Trophoblast cell (in vitro differentiated cells and primary cell): ENCODE measurements around the gene NUP93.

Source experiments
- DNase-seq, 2 donors: peaks; one replicate each; pipeline ENCODE4 v3.0.0-alpha.2; 2016
- H2AFZ ChIP-seq: 2 replicates; pipeline ENCODE4 v1.6.1; 2013; ENCODE audit warnings: low read length, moderate library complexity, mild to moderate bottlenecking; ENCODE audit not compliant: insufficient read depth, poor library complexity
- H2AK5ac ChIP-seq: 2 replicates; pipeline ENCODE4 v1.6.1; 2013; ENCODE audit warnings: mild to moderate bottlenecking, low read length
- H2BK120ac ChIP-seq: 2 replicates; pipeline ENCODE4 v1.6.1; 2013; ENCODE audit warnings: low read length, mild to moderate bottlenecking, moderate library complexity; ENCODE audit not compliant: insufficient read depth, poor library complexity
- H2BK12ac ChIP-seq: 2 replicates; pipeline ENCODE4 v1.6.1; 2013; ENCODE audit warnings: mild to moderate bottlenecking, low read length, moderate library complexity
- H2BK5ac ChIP-seq: 2 replicates; pipeline ENCODE4 v1.6.1; 2013; ENCODE audit warnings: low read length, low read depth, moderate library complexity, mild to moderate bottlenecking; ENCODE audit not compliant: poor library complexity
- H3K14ac ChIP-seq: 2 replicates; pipeline ENCODE4 v1.6.1; 2013; ENCODE audit warnings: mild to moderate bottlenecking, low read length
- H3K18ac ChIP-seq: 2 replicates; pipeline ENCODE4 v1.6.1; 2013; ENCODE audit warnings: mild to moderate bottlenecking, low read length
- H3K23ac ChIP-seq: 2 replicates; pipeline ENCODE4 v1.6.1; 2013; ENCODE audit warnings: low read length
- H3K27ac ChIP-seq: 2 replicates; pipeline ENCODE4 v1.5.1; 2013; ENCODE audit warnings: low read depth, mild to moderate bottlenecking, inconsistent platforms, low read length, moderate library complexity
- H3K27me3 ChIP-seq: 2 replicates; pipeline ENCODE4 v1.6.1; 2013; ENCODE audit warnings: inconsistent platforms, mild to moderate bottlenecking, low read length, moderate library complexity; ENCODE audit not compliant: insufficient read depth
- H3K36me3 ChIP-seq, 2 experiments: 1 replicate in 1 of 2; 2 replicates in 1 of 2; pipeline ENCODE4 v1.6.1; 2013; ENCODE audit warnings: low read length in 2 of 2, mild to moderate bottlenecking in 2 of 2, moderate library complexity in 1 of 2; ENCODE audit not compliant: insufficient read depth in 2 of 2, control insufficient read depth in 1 of 2
- H3K4ac ChIP-seq: 2 replicates; pipeline ENCODE4 v1.6.1; 2013; ENCODE audit warnings: low read depth, mild to moderate bottlenecking, low read length, moderate library complexity
- H3K4me1 ChIP-seq, 2 experiments: 1 replicate in 1 of 2; 2 replicates in 1 of 2; pipeline ENCODE4 v1.6.1; 2013; ENCODE audit warnings: low read length in 2 of 2, mild to moderate bottlenecking in 2 of 2, moderate library complexity in 1 of 2; ENCODE audit not compliant: insufficient read depth in 2 of 2, control insufficient read depth in 1 of 2
- H3K4me2 ChIP-seq: 2 replicates; pipeline ENCODE4 v1.6.1; 2013; ENCODE audit warnings: inconsistent platforms, mild to moderate bottlenecking, low read length, moderate library complexity
- H3K4me3 ChIP-seq: 2 replicates; pipeline ENCODE4 v1.5.1; 2013; ENCODE audit warnings: mild to moderate bottlenecking, low read depth, low read length, inconsistent platforms
- H3K79me1 ChIP-seq: one replicate; pipeline ENCODE4 v1.6.1; 2013; ENCODE audit warnings: low read length
- H3K79me2 ChIP-seq: 2 replicates; pipeline ENCODE4 v1.6.1; 2013; ENCODE audit warnings: low read length, mild to moderate bottlenecking; ENCODE audit not compliant: control insufficient read depth, insufficient read depth, poor library complexity
- H3K9ac ChIP-seq: 2 replicates; pipeline ENCODE4 v1.6.1; 2013; ENCODE audit warnings: mild to moderate bottlenecking, low read length
- H3K9me3 ChIP-seq: 2 replicates; pipeline ENCODE4 v1.6.1; 2013; ENCODE audit warnings: low read depth, mild to moderate bottlenecking, control low read depth, inconsistent platforms, low read length; ENCODE audit not compliant: insufficient read depth
- H4K12ac ChIP-seq: 2 replicates; pipeline ENCODE4 v1.6.1; 2013; ENCODE audit warnings: low read depth, mild to moderate bottlenecking, low read length, moderate library complexity
- H4K8ac ChIP-seq: 2 replicates; pipeline ENCODE4 v1.6.1; 2013; ENCODE audit warnings: low read depth, mild to moderate bottlenecking, low read length, moderate library complexity
- H4K91ac ChIP-seq: one replicate; pipeline ENCODE4 v1.6.1; 2013; ENCODE audit warnings: low read depth, mild to moderate bottlenecking, low read length, moderate library complexity
- WGBS: extraction: QIAGEN DNeasy Blood & Tissue Kit; methylation state at CpG from one replicate; pipeline ENCODE4 v1.1.7; 2013; ENCODE audit warnings: missing lambda C conversion rate; ENCODE audit not compliant: insufficient read length, insufficient coverage; ENCODE audit errors: extremely low coverage; 5-methylcytosine and 5-hydroxymethylcytosine counted together

Gene NUP93

GRCh38 chr16:56755038-56755437, 25.1 kb downstream of the NUP93 start:
- H3K9me3 ChIP-seq = peaks cover 4% of the 10 kb centered on the region
- no peak overlapping the region for H3K18ac ChIP-seq
- no peak overlapping the region for H3K4me2 ChIP-seq
- no peak for DNase-seq
- peaks cover 4 to 6% of the 10 kb centered on the region in 2 experiments for H3K36me3 ChIP-seq
- H3K79me2 ChIP-seq = no peaks in the 10 kb centered on the region
- no peaks in the 10 kb centered on the region for H3K79me1 ChIP-seq
- H3K27ac ChIP-seq = no peak overlapping the region
- no peak overlapping the region for H4K8ac ChIP-seq
- no peaks in the 10 kb centered on the region for H3K27me3 ChIP-seq
- H3K23ac ChIP-seq = no peak overlapping the region
- H2BK5ac ChIP-seq = no peak overlapping the region
- H4K91ac ChIP-seq = no peak overlapping the region
- no peak overlapping the region for H2AK5ac ChIP-seq
- no peak overlapping the region for H2AFZ ChIP-seq
- no peak overlapping the region for H4K12ac ChIP-seq
- no peaks in the 10 kb centered on the region for H3K4me1 ChIP-seq
- no peak overlapping the region for H3K4me3 ChIP-seq
- no peak overlapping the region for H3K4ac ChIP-seq
- no peak overlapping the region for H2BK120ac ChIP-seq
- no peak overlapping the region for H3K9ac ChIP-seq
- H3K14ac ChIP-seq = no peak overlapping the region
- no peak overlapping the region for H2BK12ac ChIP-seq

GRCh38 chr16:56758432-56758831, 28.5 kb downstream of the NUP93 start:
- no peak overlapping the region for H4K8ac ChIP-seq
- H2AFZ ChIP-seq = no peak overlapping the region
- H2AK5ac ChIP-seq = no peak overlapping the region
- no peak overlapping the region for H3K18ac ChIP-seq
- H3K4ac ChIP-seq = no peak overlapping the region
- H4K12ac ChIP-seq = no peak overlapping the region
- WGBS = no CpG with 5 or more reads among the region's 3 CpGs
- no peak overlapping the region for H3K14ac ChIP-seq
- no peak overlapping the region for H2BK12ac ChIP-seq
- peaks cover 8 to 11% of the 10 kb centered on the region in 2 experiments for H3K36me3 ChIP-seq
- H3K27me3 ChIP-seq = no peaks in the 10 kb centered on the region
- no peak overlapping the region for H2BK120ac ChIP-seq
- H3K9ac ChIP-seq = no peak overlapping the region
- no peaks in the 10 kb centered on the region for H3K79me2 ChIP-seq
- H3K79me1 ChIP-seq = no peaks in the 10 kb centered on the region
- no peak overlapping the region for H2BK5ac ChIP-seq
- H3K4me1 ChIP-seq = no peaks in the 10 kb centered on the region
- no peak overlapping the region for H4K91ac ChIP-seq
- DNase-seq = no peak
- no peak overlapping the region for H3K27ac ChIP-seq
- H3K4me3 ChIP-seq = no peak overlapping the region
- no peak overlapping the region for H3K4me2 ChIP-seq
- no peak overlapping the region for H3K23ac ChIP-seq
- peaks cover 4% of the 10 kb centered on the region for H3K9me3 ChIP-seq

GRCh38 chr16:56758930-56759329, 29.0 kb downstream of the NUP93 start:
- Histone ChIP-seq H3K79me2 (no peaks in the 10 kb centered on the region), H2BK12ac (no peak overlapping the region), H4K91ac (no peak overlapping the region), H3K79me1 (no peaks in the 10 kb centered on the region), H3K9me3 (peaks cover 4% of the 10 kb centered on the region), H4K12ac (no peak overlapping the region), H3K27ac (no peak overlapping the region), H2AFZ (no peak overlapping the region), H4K8ac (no peak overlapping the region), H3K14ac (no peak overlapping the region), H3K4me3 (no peak overlapping the region), H2AK5ac (no peak overlapping the region), H2BK120ac (no peak overlapping the region), H3K9ac (no peak overlapping the region), H3K4ac (no peak overlapping the region), H3K18ac (no peak overlapping the region), H3K4me1 (no peaks in the 10 kb centered on the region), H3K27me3 (no peaks in the 10 kb centered on the region), H3K4me2 (no peak overlapping the region), H3K36me3 (peaks cover 8 to 10% of the 10 kb centered on the region in 2 experiments), H3K23ac (no peak overlapping the region), H2BK5ac (no peak overlapping the region)
- WGBS = 100% methylated on average over 1 of the region's 4 CpGs
- no peak for DNase-seq

GRCh38 chr16:56763291-56763916, 33.5 kb downstream of the NUP93 start:
- no peak overlapping the region for H4K91ac ChIP-seq
- no peak overlapping the region for H2AK5ac ChIP-seq
- no peaks in the 10 kb centered on the region for H3K79me2 ChIP-seq
- no peak overlapping the region for H4K12ac ChIP-seq
- H3K14ac ChIP-seq = no peak overlapping the region
- no peaks in the 10 kb centered on the region for H3K27me3 ChIP-seq
- no peaks in the 10 kb centered on the region for H3K79me1 ChIP-seq
- H3K9ac ChIP-seq = no peak overlapping the region
- no peak overlapping the region for H3K4me3 ChIP-seq
- no peak overlapping the region for H4K8ac ChIP-seq
- no peak overlapping the region for H2BK12ac ChIP-seq
- no peak overlapping the region for H3K4ac ChIP-seq
- WGBS = no CpG with 5 or more reads among the region's 1 CpG
- no peak overlapping the region for H3K18ac ChIP-seq
- H2BK5ac ChIP-seq = no peak overlapping the region
- H3K36me3 ChIP-seq = peaks cover 13 to 16% of the 10 kb centered on the region in 2 experiments
- no peak overlapping the region for H3K4me2 ChIP-seq
- H3K4me1 ChIP-seq = no peaks in the 10 kb centered on the region
- no peak overlapping the region for H3K27ac ChIP-seq
- no peaks in the 10 kb centered on the region for H3K9me3 ChIP-seq
- H2BK120ac ChIP-seq = no peak overlapping the region
- no peak overlapping the region for H2AFZ ChIP-seq
- DNase-seq = no peak
- H3K23ac ChIP-seq = no peak overlapping the region
